HG03469 (cell line): Measurements from ENCODE around the gene MAP2K4.
"Not testable (repeated sequence)": the region's sequence is repeated elsewhere in the genome, so short reads cannot be mapped to it uniquely, and the experiment has no call there.

Experiments used
- ATAC-seq: cut with Tn5 transposase; IDR thresholded peaks from one replicate; pipeline ENCODE4 v1.9.1; 2021; ENCODE audit warnings: mild to moderate bottlenecking, moderate library complexity, moderate number of reproducible peaks; ENCODE audit not compliant: unreplicated experiment

The MAP2K4 gene

GRCh38 chr17:12020642-12021622, at the start of gene MAP2K4:
Gene MAP2K4, plus strand, starts transcription at chr17:12020877. Its CDS starts 10 bp downstream, at chr17:12020887.
- ATAC-seq = peak; percentile 76

- ATAC-seq = not testable (repeated sequence)
These were observed 47.9 kb upstream of the MAP2K4 start for GRCh38 chr17:11972741-11973140.

DNA sequence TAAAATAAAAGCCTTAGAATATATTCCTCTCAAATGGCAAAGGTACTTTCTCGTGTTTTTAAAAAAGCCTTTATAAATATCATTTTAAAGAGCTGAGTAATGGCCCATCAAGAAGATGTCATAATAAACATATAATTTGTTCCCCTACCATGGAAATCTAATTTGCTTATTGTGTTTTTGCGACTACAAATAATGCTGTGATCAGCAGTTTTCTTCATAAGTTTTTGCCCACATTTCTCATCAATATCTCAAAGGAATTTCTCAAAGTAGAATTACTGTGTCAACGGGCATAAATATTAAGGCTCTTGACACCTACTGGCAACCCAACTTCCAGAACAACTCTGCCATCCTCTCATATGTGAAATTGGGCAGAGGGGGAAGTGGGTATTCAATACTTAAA, 40.9 kb upstream of the MAP2K4 start:
- ATAC-seq = no peak

GRCh38 chr17:11980813-11981212, 39.9 kb upstream of the MAP2K4 start:
- no peak for ATAC-seq

DNA sequence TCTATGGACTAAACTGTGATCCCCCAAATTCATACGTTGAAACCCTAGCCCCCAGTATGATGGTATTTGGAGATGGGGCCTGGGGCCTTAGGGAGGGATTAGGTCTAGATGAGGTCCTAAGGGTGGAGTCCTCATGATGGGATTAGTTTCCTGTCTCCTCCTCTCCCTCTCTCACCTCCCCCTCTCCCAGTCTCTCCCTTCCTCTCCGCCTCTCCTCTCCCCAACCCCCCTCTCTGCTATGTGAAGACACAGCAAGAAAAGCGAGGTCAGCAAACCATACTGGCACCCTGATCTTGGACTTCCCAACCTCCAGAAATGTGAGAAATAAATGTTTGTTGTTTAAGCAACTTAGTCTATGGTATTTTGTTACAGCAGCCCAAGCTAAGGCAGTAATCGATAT, 38.8 kb upstream of the MAP2K4 start:
- ATAC-seq = no peak

- no peak for ATAC-seq
These were observed 34.3 kb upstream of the MAP2K4 start for GRCh38 chr17:11986179-11986941.

GRCh38 chr17:11986942-11987329, 33.7 kb upstream of the MAP2K4 start:
- ATAC-seq = no peak

DNA sequence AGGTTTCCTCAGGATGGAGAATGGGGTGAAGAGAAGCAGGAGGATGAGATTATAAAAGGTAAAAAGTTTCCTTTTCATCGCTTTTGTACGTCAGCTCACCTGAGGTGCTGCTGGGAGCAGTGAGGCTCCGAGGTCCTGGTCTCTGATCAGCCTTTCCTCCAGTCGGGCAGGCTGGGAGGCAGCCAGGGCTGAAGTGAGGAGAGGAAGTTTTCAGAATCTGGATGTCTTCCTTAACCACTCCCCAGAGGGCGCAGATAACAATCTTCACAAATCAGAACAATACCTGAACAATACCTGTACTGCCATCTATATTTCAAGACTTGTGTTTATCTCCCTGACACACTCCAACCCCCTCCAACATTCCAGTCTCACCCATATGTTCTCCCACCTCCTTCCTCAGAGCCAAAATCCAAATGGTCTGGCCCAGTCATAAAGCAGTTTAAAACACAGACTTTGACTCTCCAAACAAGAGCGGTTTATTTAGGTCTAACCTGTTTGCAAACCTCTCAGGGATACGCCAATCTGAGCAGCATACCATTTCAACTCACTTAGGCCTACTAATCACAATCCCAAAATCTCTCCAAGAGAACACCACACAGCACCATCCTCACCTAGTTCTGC, 30.2 kb upstream of the MAP2K4 start:
- ATAC-seq = no peak

- no peak for ATAC-seq
These were observed 29.2 kb upstream of the MAP2K4 start for GRCh38 chr17:11991461-11991860.

DNA sequence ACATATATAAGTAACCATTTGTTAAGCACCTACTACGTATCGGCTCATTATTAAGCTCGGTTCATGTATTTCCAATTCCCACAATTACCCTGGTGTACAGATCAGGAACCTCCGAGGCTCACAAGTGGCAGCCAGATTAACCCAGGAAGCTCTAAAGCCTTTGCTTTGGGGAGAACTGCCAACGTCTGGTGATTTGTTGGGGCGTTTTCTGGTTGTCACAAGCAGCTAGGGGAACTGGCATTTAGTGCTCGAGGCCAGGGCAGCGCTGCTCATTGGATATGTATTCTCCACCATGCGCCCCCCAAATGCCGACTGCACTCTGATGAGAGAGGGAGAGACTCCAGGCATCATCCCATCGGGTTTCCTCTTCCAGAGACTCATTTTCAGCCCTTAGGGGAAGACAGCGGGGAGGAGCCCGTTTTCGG, 23.9 kb upstream of the MAP2K4 start:
- ATAC-seq = peak; percentile 22

DNA sequence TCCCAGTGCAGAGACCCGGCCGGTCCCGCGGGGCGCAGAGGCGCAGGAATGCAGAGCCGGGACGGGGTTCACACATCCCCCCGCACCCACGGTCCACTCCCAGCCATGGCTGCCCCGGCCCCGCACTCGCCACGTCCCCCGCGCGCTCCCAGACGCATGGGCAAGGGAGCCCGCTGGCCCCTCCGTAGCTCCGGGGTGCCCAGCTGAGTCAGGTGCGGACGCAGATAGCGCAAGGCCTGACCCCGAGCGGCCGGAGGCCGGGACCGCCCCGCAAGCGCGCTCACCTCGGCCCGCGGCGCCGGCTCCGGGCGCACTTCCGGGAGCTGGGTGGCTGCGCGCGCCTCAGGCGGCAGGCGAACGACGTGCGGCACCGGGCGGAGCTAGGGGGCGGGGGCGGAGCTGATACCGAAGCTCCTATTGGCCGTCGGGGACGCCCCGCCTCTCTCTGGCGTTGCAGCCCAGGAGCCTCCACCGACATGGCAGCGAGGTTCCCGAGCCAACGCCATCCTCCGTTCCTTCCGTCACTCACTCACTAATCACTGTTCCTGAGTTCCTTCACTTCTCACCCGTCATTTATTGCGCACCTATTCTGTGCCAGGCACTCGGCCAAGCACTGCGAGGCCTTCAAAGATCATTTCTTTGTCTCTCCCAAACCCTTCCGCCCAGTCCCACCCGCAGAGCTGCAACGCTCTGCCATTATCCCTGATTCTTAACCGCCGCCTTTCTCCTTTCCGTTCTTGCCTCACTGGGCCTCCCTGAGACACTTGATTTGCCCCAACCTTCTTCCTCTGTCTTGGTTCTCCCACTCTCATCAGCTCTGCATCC, 23.3 kb upstream of the MAP2K4 start, which contains the start of gene ZNF18:
Gene ZNF18, minus strand, starts transcription at position 329 of the 825 bp plus-strand sequence. CDS start 4,646 bp downstream, outside the sequence.
- peak; percentile 90 for ATAC-seq

GRCh38 chr17:11997972-11998233, 22.8 kb upstream of the MAP2K4 start:
- no peak for ATAC-seq

DNA sequence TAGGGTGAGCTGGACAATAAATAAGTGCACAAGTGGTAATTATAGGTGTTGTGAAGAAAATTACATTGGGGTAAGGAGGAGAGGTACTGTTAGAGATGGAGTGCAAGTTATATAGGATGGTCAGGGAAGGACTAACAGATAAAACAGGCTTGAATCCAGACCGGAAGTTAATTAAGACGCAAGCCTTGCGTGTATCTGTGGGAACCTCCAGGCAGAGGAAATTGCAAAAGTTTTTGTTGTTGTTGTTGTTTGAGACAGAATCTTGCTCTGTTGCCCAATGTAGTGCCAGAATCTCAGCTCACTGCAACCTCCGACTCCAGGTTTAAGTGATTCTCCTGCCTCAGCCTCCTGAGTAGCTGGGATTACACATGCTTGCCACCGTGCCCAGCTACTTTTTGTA, 21.0 kb upstream of the MAP2K4 start:
- ATAC-seq = no peak

- no peak for ATAC-seq
These were observed 13.2 kb upstream of the MAP2K4 start for GRCh38 chr17:12007466-12007865.

GRCh38 chr17:12021623-12022140, 1.0 kb downstream of the MAP2K4 start:
- ATAC-seq = no peak

DNA sequence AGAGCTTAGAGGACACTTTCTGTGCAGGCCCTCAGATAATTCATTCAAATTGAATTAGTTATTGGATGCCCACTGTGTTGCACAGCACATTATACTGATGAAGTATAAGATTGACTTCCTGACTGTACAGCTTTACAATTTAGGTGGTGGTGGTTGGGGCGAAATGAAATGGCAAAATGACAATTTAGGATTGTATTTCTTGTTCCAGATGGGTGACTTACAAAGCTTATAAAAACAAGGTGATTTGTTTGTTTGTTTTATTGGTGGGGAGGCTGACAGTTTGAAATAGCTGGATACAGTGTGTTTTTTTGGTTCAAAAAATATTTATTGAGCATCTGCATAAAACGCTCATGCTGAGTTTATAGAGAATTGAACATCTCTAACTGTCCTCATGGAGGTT, 1.6 kb downstream of the MAP2K4 start:
- no peak for ATAC-seq

GRCh38 chr17:12024327-12024726, 3.6 kb downstream of the MAP2K4 start:
- no peak for ATAC-seq

DNA sequence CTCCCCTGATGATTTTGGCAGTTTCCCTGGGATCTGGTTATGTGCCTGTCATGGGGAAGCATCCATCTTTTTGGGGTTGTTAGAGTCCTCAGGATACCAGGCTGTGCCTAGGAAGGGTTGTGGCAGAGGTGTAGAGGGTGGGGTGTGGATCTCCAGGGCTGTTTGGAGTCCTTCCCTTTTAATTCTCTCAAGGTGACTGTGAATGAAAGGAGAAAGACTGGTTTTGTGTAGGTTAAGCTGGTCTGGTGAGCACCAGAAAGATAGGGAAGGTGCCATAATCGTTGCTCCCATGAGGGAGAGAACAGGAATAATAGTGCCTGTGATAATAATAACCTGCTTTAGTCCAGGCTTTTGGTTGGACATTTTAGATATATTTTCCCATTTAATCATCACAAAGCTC, 7.0 kb downstream of the MAP2K4 start:
- ATAC-seq = no peak

GRCh38 chr17:12028611-12029010, 7.9 kb downstream of the MAP2K4 start:
- ATAC-seq = no peak

- no peak for ATAC-seq
These were observed 13.9 kb downstream of the MAP2K4 start for GRCh38 chr17:12034538-12034937.
